Measurements from ENCODE around the gene TOM1.

- TF ChIP-seq CEBPB (IDR thresholded peaks at IDR 0.05), result no peak
- no peak for TF ChIP-seq HDAC2 (IDR thresholded peaks at IDR 0.05)
- TF ChIP-seq RCOR1 (IDR thresholded peaks at IDR 0.05; ENCODE audit: low read depth, low read length), result no peak
Observed at GRCh38 chr22:35334004-35334403, 34.3 kb downstream of the TOM1 start.
